Activated naive CD8-positive, alpha-beta T cell treated with anti-CD3 and anti-CD28 coated beads, Interleukin-2, amount 50 U/mL, for 16 hours (primary cell): ENCODE measurements around the gene CNTNAP2.

Experiments
- DNase-seq: peaks from one replicate; pipeline ENCODE4 v3.0.0-alpha.2; 2020; ENCODE audit warnings: low read depth, low spot score

The CNTNAP2 gene

GRCh38 chr7:146764458-146764857 is 647.9 kb downstream of the CNTNAP2 start:
- no peak for DNase-seq

- DNase-seq = no peak
Measured at GRCh38 chr7:146768957-146769356, 652.4 kb downstream of the CNTNAP2 start.

GRCh38 chr7:146772601-146773000 is 656.0 kb downstream of the CNTNAP2 start:
- no peak for DNase-seq

GRCh38 chr7:146773506-146773905 is 656.9 kb downstream of the CNTNAP2 start:
- DNase-seq = no peak

- no peak for DNase-seq
Measured at GRCh38 chr7:146781352-146782116, 664.9 kb downstream of the CNTNAP2 start.

- DNase-seq = no peak
Measured at GRCh38 chr7:146787266-146787665, 670.7 kb downstream of the CNTNAP2 start.

- DNase-seq = no peak
Measured at GRCh38 chr7:146788008-146788407, 671.4 kb downstream of the CNTNAP2 start.

GRCh38 chr7:146791344-146792285 is 675.0 kb downstream of the CNTNAP2 start:
- DNase-seq = no peak

- no peak for DNase-seq
Measured at GRCh38 chr7:146804620-146805019, 688.0 kb downstream of the CNTNAP2 start.

- DNase-seq = no peak
Measured at GRCh38 chr7:146805082-146805481, 688.5 kb downstream of the CNTNAP2 start.

- no peak for DNase-seq
Measured at GRCh38 chr7:146826329-146826728, 709.7 kb downstream of the CNTNAP2 start.

GRCh38 chr7:146830686-146831085 is 714.1 kb downstream of the CNTNAP2 start:
- no peak for DNase-seq

- no peak for DNase-seq
Measured at GRCh38 chr7:146831875-146832274, 715.3 kb downstream of the CNTNAP2 start.

- no peak for DNase-seq
Measured at GRCh38 chr7:146844405-146844804, 727.8 kb downstream of the CNTNAP2 start.

- DNase-seq = no peak
Measured at GRCh38 chr7:146858690-146859089, 742.1 kb downstream of the CNTNAP2 start.

GRCh38 chr7:146861701-146862100 is 745.1 kb downstream of the CNTNAP2 start:
- DNase-seq = no peak

GRCh38 chr7:146862415-146862814 is 745.8 kb downstream of the CNTNAP2 start:
- DNase-seq = no peak

GRCh38 chr7:146864644-146865043 is 748.0 kb downstream of the CNTNAP2 start:
- no peak for DNase-seq

GRCh38 chr7:146865696-146866095 is 749.1 kb downstream of the CNTNAP2 start:
- DNase-seq = no peak

- DNase-seq = no peak
Measured at GRCh38 chr7:146874722-146875121, 758.1 kb downstream of the CNTNAP2 start.

- no peak for DNase-seq
Measured at GRCh38 chr7:146875237-146875785, 758.7 kb downstream of the CNTNAP2 start.

- DNase-seq = no peak
Measured at GRCh38 chr7:146875981-146876380, 759.4 kb downstream of the CNTNAP2 start.
